Spleen (tissue), 11 donors: Measurements from ENCODE around the gene COL27A1. TPM values are rescaled to one million over a fixed set of nuclear protein-coding genes. Genes with fewer than 3 reads are reported as not detected.

Experiments
- DNase-seq: peaks from one replicate; pipeline ENCODE4 v3.0.0-alpha.2; 2020
- H3K27ac ChIP-seq, 8 donors: fragments of 200-600 bp; sonication (generic) in 7 of 8; 1 replicate in 4 of 8; 2 replicates in 4 of 8; pipeline versions ENCODE4 v1.5.0 to v1.8.0; 2016 to 2021; ENCODE audit warnings: inconsistent platforms in 4 of 8, mild to moderate bottlenecking in 4 of 8, moderate library complexity in 1 of 8
- H3K27me3 ChIP-seq, 7 donors: fragments of 200-600 bp; sonication (generic) in 6 of 7; replicated peaks in 1 of 7; 1 replicate in 4 of 7; 2 replicates in 3 of 7; pipeline versions ENCODE4 v1.5.0 to v1.8.0; 2016 to 2021; ENCODE audit warnings: inconsistent platforms in 3 of 7, mild to moderate bottlenecking in 1 of 7
- H3K36me3 ChIP-seq, 6 donors: fragments of 200-600 bp; sonication (generic) in 5 of 6; 1 replicate in 4 of 6; 2 replicates in 2 of 6; pipeline versions ENCODE4 v1.5.0 to v1.8.0; 2016 to 2021; ENCODE audit warnings: inconsistent platforms in 2 of 6
- H3K4me1 ChIP-seq, 6 donors: fragments of 200-600 bp; sonication (generic) in 5 of 6; 1 replicate in 3 of 6; 2 replicates in 3 of 6; pipeline versions ENCODE4 v1.5.0 to v1.8.0; 2016 to 2021; ENCODE audit warnings: inconsistent platforms in 3 of 6
- H3K4me3 ChIP-seq, 8 donors: fragments of 200-600 bp; sonication (generic) in 7 of 8; 1 replicate in 4 of 8; 2 replicates in 4 of 8; pipeline versions ENCODE4 v1.5.0 to v1.8.0; 2016 to 2021; ENCODE audit warnings: inconsistent platforms in 4 of 8, mild to moderate bottlenecking in 4 of 8, moderate library complexity in 2 of 8
- H3K9me3 ChIP-seq, 8 donors: fragments of 200-600 bp; sonication (generic) in 7 of 8; 1 replicate in 4 of 8; 2 replicates in 4 of 8; pipeline versions ENCODE4 v1.5.0 to v1.8.0; 2016 to 2021; ENCODE audit warnings: inconsistent platforms in 4 of 8
- CTCF ChIP-seq, 11 experiments: fragments of 200-600 bp in 7 of 11; fragments of 450-650 bp in 4 of 11; sonication (generic) in 4 of 11; IDR thresholded peaks in 8 of 11; conservative IDR thresholded peaks in 3 of 11; 1 replicate in 7 of 11; 2 replicates in 4 of 11; pipeline versions ENCODE4 v1.4.0 to v1.8.0; 2016 to 2021; ENCODE audit warnings: antibody characterized with exemption in 11 of 11, inconsistent platforms in 4 of 11, mild to moderate bottlenecking in 1 of 11
- POLR2A ChIP-seq, 3 donors: fragments of 450-650 bp; IDR thresholded peaks; one replicate each; pipeline ENCODE4 v1.5.1; 2017; ENCODE audit warnings: antibody characterized with exemption in 3 of 3, mild to moderate bottlenecking in 1 of 3
- POLR2AphosphoS5 ChIP-seq, 3 donors: sonication (generic); formaldehyde crosslinking; IDR thresholded peaks; one replicate each; pipeline ENCODE4 v1.5.1; 2017; ENCODE audit warnings: antibody characterized with exemption in 3 of 3
- WGBS, 5 donors: extraction: QIAGEN DNeasy Blood & Tissue Kit in 3 of 5; methylation state at CpG; one replicate each; pipeline versions ENCODE4 v1.1.5 to v1.1.7; 2013 to 2018; 5-methylcytosine and 5-hydroxymethylcytosine counted together
- intact Hi-C: fragments of 100-400 bp; cut with DNase I; formaldehyde crosslinking; loops from one replicate; pipeline ENCODE4 v1.15.0; 2023; ENCODE audit warnings: low total_unique reads
- polyA plus RNA-seq, 3 donors: library from polyadenylated mRNA; stranded (reverse); fragments of 200-250 nt; gene quantifications; one replicate each; pipeline ENCODE4 v1.2.1, GENCODE V29; 2013
- total RNA-seq, 7 donors: library from RNA; depleted of rRNA in 3 of 7; stranded (reverse); fragments of >200 nt in 3 of 7; fragmentation: NEBNext Ultra II Directional in 4 of 7; extraction: Animal tissue kit (Norgen Biotek cat#: 25700) in 4 of 7; gene quantifications; one replicate each; pipeline versions ENCODE4 v1.1.0 to v1.2.1, GENCODE V29; 2016 to 2021
- donor health status: healthy with polysubstance abuse.
- donor health status: DM: no; HTN: no; CAD: no; lungs with moderate emphysema.
- donor health status: DM: no; HTN: no; CAD: no.
- donor health status: Bipolar disorder and iron deficiency.
- donor health status: healthy.
- donor health status: DM: no; HTN: no; CAD: no.
- donor health status: DM: yes; HTN: yes; CAD: no.

COL27A1 gene
- total and polyA plus RNA-seq, 10 donors: 2.1 to 23.4 (median 6.1) TPM

GRCh38 chr9:114271556-114272510 lies 116.5 kb downstream of the COL27A1 start:
- Histone ChIP-seq H3K9me3 (no peaks in the 10 kb centered on the region), H3K27ac (no peak overlapping the region), H3K4me3 (no peak overlapping the region), H3K4me1 (no peaks in the 10 kb centered on the region), H3K27me3 (peaks cover 0 to 8% (median 0%) of the 10 kb centered on the region in 7 donors), H3K36me3 (no peaks in the 10 kb centered on the region)
- intact Hi-C loops: no loop called here
- TF ChIP-seq POLR2AphosphoS5 (IDR thresholded peaks at IDR 0.05) (no peak), POLR2A (IDR thresholded peaks at IDR 0.05) (no peak), CTCF (IDR thresholded peaks at IDR 0.05 in 8 of 11, conservative IDR thresholded peaks at IDR 0.05 in 3 of 11) (peak in 7 of 11 experiments; percentile 13 to 50 (median 27))
- WGBS, 5 donors: 44 to 74% (median 68%) methylated on average over 16 to 18 of the region's 18 CpGs
- peak; percentile 64 for DNase-seq

- WGBS, 5 donors: 74 to 89% (median 77%) methylated on average over 10 to 12 of the region's 12 CpGs
- H3K27me3 ChIP-seq: peaks cover 0 to 8% (median 0%) of the 10 kb centered on the region in 7 donors
- H3K27ac ChIP-seq: no peak overlapping the region
- TF ChIP-seq CTCF (IDR thresholded peaks at IDR 0.05 in 8 of 11, conservative IDR thresholded peaks at IDR 0.05 in 3 of 11): no peak
- TF ChIP-seq POLR2A (IDR thresholded peaks at IDR 0.05): no peak
- no peak for TF ChIP-seq POLR2AphosphoS5 (IDR thresholded peaks at IDR 0.05)
- intact Hi-C loops: no loop called here
- no peaks in the 10 kb centered on the region for H3K4me1 ChIP-seq
- H3K36me3 ChIP-seq: no peaks in the 10 kb centered on the region
- peak; percentile 55 for DNase-seq
- no peak overlapping the region for H3K4me3 ChIP-seq
- H3K9me3 ChIP-seq: no peaks in the 10 kb centered on the region
Measured at GRCh38 chr9:114272739-114273431, 117.5 kb downstream of the COL27A1 start.

DNA sequence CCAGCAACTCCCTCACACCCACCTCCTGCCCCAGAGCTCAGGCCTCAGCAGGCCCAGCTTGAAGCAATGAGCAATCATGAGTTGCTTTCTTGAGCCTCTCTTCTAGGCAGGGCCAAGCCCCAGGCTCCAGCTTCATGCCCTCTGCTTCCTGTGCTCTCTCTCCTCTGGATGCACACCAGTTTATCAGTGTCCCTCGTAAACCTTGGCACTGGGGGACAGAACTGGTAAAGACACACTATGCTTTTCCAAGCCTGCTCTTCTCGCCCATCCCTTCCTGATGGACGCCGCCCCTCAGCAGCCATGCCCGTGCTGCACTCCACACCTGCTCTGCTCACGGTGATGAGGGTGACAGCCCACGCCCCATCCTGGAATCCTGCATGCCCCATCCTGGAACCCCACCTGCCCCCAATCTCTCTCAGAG lies 118.1 kb downstream of the COL27A1 start:
- DNase-seq: peak; percentile 53
- intact Hi-C loops: no loop called here
- H3K27me3 ChIP-seq: peaks cover 0 to 8% (median 0%) of the 10 kb centered on the region in 7 donors

More for the DNA sequence above, 118.1 kb downstream of the COL27A1 start:
- no peak overlapping the region for H3K4me3 ChIP-seq
- 81 to 90% (median 83%) methylated on average over 7 of the region's 7 CpGs for WGBS, 5 donors
- no peaks in the 10 kb centered on the region for H3K9me3 ChIP-seq
- TF ChIP-seq CTCF (IDR thresholded peaks at IDR 0.05 in 8 of 11, conservative IDR thresholded peaks at IDR 0.05 in 3 of 11) (no peak), POLR2AphosphoS5 (IDR thresholded peaks at IDR 0.05) (no peak), POLR2A (IDR thresholded peaks at IDR 0.05) (no peak)
- no peaks in the 10 kb centered on the region for H3K4me1 ChIP-seq
- no peaks in the 10 kb centered on the region for H3K36me3 ChIP-seq
- no peak overlapping the region for H3K27ac ChIP-seq
